LoVo (cell line): ENCODE results near the gene FAM83B.

Source experiments
- DNase-seq: peaks from one replicate; pipeline ENCODE4 v3.0.0-alpha.2; 2016; ENCODE audit warnings: low spot score

The FAM83B gene

DNA sequence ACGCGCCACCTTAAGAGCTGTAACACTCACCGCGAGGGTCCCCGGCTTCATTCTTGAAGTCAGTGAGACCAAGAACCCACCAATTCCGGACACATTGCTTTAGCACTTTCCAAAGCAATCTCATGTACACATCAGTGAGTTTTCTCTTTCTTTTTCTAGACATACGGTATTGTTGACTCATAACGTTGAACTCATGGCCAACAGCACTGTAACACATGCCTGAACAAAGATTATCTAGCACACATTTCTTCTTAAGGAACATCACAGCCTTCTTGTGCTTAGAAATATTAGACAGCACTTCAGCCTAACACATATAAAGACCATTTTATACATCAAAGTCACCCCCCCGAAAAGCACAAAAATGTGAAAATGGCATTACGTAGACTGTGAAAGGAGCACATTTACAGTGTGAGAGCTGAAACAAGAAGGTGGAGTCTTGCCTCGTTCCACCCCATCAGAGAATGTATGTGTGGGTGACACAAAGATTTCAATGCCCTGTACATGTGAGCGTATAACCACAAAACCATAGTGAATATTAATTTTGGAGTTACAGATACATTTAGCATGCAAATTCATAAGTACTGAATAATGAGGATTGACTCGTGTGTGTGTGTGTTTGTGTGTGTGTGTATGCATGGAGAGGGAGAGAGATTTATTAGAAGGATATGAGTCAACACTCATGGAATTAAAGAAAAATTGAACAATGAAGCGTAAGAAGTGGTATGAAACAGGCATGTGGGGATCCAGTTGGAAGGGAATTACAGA is 134.1 kb downstream of the FAM83B start:
- DNase-seq, result no peak

DNA sequence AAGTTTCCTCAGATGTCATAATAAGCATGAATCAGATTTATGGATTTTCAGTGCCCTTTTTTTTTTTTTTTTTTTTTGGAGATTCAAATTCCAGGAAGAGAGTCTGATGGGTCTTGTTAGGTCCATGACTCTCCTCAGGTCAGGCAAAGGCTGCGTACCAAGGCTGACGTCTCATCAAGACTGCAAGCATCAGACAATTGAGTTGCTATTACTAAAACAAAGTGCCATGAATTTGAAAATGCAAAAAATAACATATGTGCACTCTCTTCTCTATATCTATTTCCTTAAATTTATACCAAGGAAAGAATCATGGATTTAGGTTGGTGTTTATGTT is 134.7 kb downstream of the FAM83B start:
- no peak for DNase-seq

DNA sequence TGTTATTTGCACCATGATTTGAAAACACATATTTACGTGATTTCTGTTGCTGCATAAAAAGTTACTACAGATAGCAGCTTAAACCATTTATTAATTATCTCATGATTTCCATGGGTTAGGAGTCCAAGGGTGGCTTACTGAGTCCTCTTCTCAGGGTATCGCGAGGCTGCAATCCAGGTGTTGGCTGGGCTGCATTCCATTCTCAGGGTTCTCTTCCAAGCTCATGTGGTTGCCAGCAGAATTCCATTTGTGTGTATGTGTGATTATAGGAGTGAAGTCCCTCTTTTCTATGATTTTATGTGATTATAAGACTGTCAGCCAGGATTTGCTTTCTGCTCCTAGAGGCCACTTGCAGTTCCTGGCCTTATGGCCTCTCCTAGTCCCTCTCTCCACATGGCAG is 135.1 kb downstream of the FAM83B start:
- DNase-seq, result no peak

DNA sequence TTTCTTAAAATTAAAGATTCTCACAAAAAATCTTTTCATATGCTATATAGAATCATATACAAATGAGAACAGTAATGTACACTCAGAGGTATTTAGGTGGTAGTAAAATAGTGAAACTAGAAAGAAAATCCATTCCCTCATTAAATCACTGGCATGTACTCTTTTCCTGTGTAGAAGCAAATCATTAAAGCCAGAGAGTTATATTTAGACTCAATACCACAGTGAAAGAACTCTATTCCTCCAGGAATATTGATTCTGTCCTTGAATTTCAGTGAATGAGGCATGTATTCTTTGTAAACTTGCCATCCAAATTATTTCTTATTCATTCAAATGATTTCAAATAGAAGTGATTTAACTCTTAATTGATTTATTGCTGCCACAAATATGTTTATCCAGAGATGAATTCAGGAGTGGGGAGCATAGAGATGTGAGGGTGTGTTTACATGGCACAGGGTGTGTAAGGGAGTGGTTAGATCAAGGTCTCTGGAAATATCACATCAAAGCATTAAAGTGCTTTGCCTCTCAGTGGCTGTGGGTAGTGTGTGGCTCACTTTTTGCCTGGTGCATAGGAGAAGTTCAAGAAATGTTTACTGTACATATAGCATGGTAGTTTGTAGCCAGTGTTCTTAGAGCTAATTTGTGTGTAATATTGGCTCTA is 141.2 kb downstream of the FAM83B start:
- peak; percentile 55 for DNase-seq

DNA sequence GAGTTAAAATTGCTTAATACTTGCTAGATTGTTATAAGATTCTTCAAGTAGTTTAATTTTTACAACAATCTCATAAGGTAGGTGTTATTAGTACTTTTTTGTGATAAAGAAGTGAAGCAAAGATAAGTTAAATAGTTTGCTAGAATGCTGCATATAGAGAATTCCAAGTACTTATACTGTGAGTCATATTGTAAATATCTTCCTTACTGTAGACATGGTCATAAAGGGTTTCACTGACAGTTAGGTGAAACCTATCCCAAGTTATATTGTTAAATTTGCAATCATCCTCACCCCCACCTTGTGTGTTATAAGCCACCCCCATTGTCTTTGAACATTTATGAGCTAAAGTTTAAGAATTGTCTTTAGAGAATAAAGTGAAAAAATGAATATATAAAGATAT is 142.0 kb downstream of the FAM83B start:
- DNase-seq, result peak; percentile 39

DNA sequence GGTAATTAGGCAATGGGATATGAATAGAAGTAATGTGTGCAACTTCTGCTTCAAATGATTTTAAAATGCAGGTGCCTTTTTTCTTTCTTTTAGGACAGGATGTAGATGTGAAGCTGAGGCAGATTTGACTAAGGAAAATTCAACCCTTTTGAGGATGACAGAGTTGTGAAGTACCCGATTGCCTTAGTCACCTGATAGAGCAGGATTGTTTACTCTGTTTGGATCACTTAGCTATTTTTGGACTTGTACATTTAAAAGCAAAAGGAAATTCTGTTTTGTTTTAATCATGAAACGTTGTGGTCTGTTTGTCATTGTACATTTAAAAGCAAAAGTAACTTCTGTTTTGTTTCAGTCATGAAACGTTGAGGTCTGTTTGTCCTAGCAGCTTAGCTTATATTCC is 143.4 kb downstream of the FAM83B start:
- no peak for DNase-seq
